GM23338 (cell line): Measurements from ENCODE around the gene ZDHHC8. TPM values are rescaled to one million over a fixed set of nuclear protein-coding genes. Genes with fewer than 3 reads are reported as not detected.

Experiments used
- ATAC-seq: fragments of 200-7000 bp; cut with Tn5 transposase; 3 replicates; pipeline ENCODE4 v1.9.1; 2020
- DNase-seq: peaks from one replicate; pipeline ENCODE4 v3.0.0-alpha.2; 2015; ENCODE audit warnings: low spot score
- H2AFZ ChIP-seq: fragments of 200-600 bp; sonication (generic); 2 replicates; pipeline ENCODE4 v1.8.0; 2016; ENCODE audit warnings: antibody characterized with exemption, mild to moderate bottlenecking, moderate library complexity
- H3F3A ChIP-seq: fragments of 200-600 bp; sonication (generic); replicated peaks from 2 replicates; pipeline ENCODE4 v1.8.0; 2017; ENCODE audit warnings: antibody characterized with exemption, mixed run types, low read depth
- H3K27ac ChIP-seq: fragments of 200-600 bp; sonication (generic); 2 replicates; pipeline ENCODE4 v1.6.1; 2016; ENCODE audit warnings: low read depth
- H3K27me3 ChIP-seq: fragments of 200-600 bp; sonication (generic); 2 replicates; pipeline ENCODE4 v1.8.0; 2016; ENCODE audit warnings: mild to moderate bottlenecking, mixed run types, moderate library complexity; ENCODE audit not compliant: insufficient read depth
- H3K36me3 ChIP-seq: fragments of 200-600 bp; sonication (generic); 2 replicates; pipeline ENCODE4 v1.8.0; 2016; ENCODE audit warnings: mild to moderate bottlenecking; ENCODE audit not compliant: insufficient read depth
- H3K4me1 ChIP-seq: fragments of 200-600 bp; sonication (generic); 2 replicates; pipeline ENCODE4 v1.8.0; 2016; ENCODE audit warnings: mild to moderate bottlenecking, moderate library complexity; ENCODE audit not compliant: insufficient read depth
- H3K4me2 ChIP-seq: fragments of 200-600 bp; sonication (generic); 2 replicates; pipeline ENCODE4 v1.7.1; 2017; ENCODE audit warnings: mixed run types
- H3K4me3 ChIP-seq: fragments of 200-600 bp; sonication (generic); 2 replicates; pipeline ENCODE4 v1.6.1; 2016; ENCODE audit warnings: mixed run types
- H3K79me2 ChIP-seq: fragments of 200-600 bp; sonication (generic); replicated peaks from 2 replicates; pipeline ENCODE4 v1.8.0; 2017; ENCODE audit warnings: mild to moderate bottlenecking; ENCODE audit not compliant: insufficient read depth
- H3K9me2 ChIP-seq: fragments of 200-600 bp; sonication (generic); 2 replicates; pipeline ENCODE4 v1.8.0; 2017; ENCODE audit not compliant: insufficient read depth
- H4K20me1 ChIP-seq: fragments of 200-600 bp; sonication (generic); replicated peaks from 2 replicates; pipeline ENCODE4 v1.8.0; 2017; ENCODE audit warnings: mild to moderate bottlenecking; ENCODE audit not compliant: insufficient read depth
- H3K27ac Mint-ChIP-seq: 2 replicates; pipeline ENCODE4 v1.8.0; 2020; ENCODE audit warnings: inconsistent platforms, mild to moderate bottlenecking, moderate library complexity, mixed read lengths
- H3K27me3 Mint-ChIP-seq: 3 replicates; pipeline ENCODE4 v1.8.0; 2022; ENCODE audit warnings: low read depth, mild to moderate bottlenecking, moderate library complexity, mixed read lengths, inconsistent platforms; ENCODE audit not compliant: insufficient read depth, poor library complexity
- H3K36me3 Mint-ChIP-seq: 3 replicates; pipeline ENCODE4 v1.8.0; 2021; ENCODE audit warnings: low read depth, mild to moderate bottlenecking, inconsistent platforms, moderate library complexity, mixed read lengths
- H3K4me1 Mint-ChIP-seq: 3 replicates; pipeline ENCODE4 v1.8.0; 2020; ENCODE audit warnings: mild to moderate bottlenecking, inconsistent platforms, mixed read lengths
- H3K4me3 Mint-ChIP-seq: 3 replicates; pipeline ENCODE4 v1.8.0; 2021; ENCODE audit warnings: moderate library complexity, mild to moderate bottlenecking, inconsistent platforms, mixed read lengths
- H3K9me3 Mint-ChIP-seq: 3 replicates; pipeline ENCODE4 v1.8.0; 2020; ENCODE audit warnings: moderate library complexity, mild to moderate bottlenecking, inconsistent platforms, mixed read lengths
- STAT1 ChIP-seq: IDR thresholded peaks from one replicate; pipeline ENCODE4 v1.6.1; 2016; ENCODE audit warnings: antibody characterized with exemption; ENCODE audit not compliant: unreplicated experiment
- ZNF331 ChIP-seq: fragments of 250-450 bp; sonication (Bioruptor Pico); IDR thresholded peaks from 2 replicates; pipeline ENCODE4 v1.5.0; 2020; ENCODE audit warnings: low read depth, mild to moderate bottlenecking, moderate library complexity
- polyA plus RNA-seq: library from polyadenylated mRNA; unstranded; fragments of >200 nt; fragmentation: Nextera tagmentation; extraction: Ambion mirVana; gene quantifications from 2 replicates; pipeline ENCODE4 v1.2.1, GENCODE V29; 2016
- total RNA-seq: library from RNA; depleted of rRNA; stranded (reverse); fragments of >200 nt; shearing (Covaris generic); gene quantifications from 2 replicates; pipeline ENCODE4 v1.2.3, GENCODE V29; 2014
- TF ChIP-seq, protein P1 (sequence below): IDR thresholded peaks from one replicate; pipeline ENCODE4 v1.6.1; 2018; ENCODE audit warnings: antibody characterized with exemption; ENCODE audit not compliant: unreplicated experiment
- TF ChIP-seq, protein P2 (sequence below), 2 experiments: fragments of 200-600 bp in 1 of 2; sonication (generic) in 1 of 2; conservative IDR thresholded peaks; 2 replicates each; pipeline versions ENCODE4 v1.5.1 to v1.6.1; 2016 to 2017; ENCODE audit warnings: antibody characterized with exemption in 2 of 2, low read depth in 2 of 2, mild to moderate bottlenecking in 2 of 2, moderate library complexity in 1 of 2

Gene ZDHHC8
- total and polyA plus RNA-seq, 2 experiments from 2014 or later: 13.7 to 47.6 TPM

- Histone ChIP-seq H3K4me2 (no peak overlapping the region), H3F3A (no peaks in the 10 kb centered on the region), H3K4me3 (no peak overlapping the region), H2AFZ (no peak overlapping the region), H3K4me1 (no peaks in the 10 kb centered on the region), H4K20me1 (no peaks in the 10 kb centered on the region), H3K9me2 (no peaks in the 10 kb centered on the region), H3K27ac (no peak overlapping the region), H3K36me3 (no peaks in the 10 kb centered on the region), H3K79me2 (no peaks in the 10 kb centered on the region), H3K27me3 (no peaks in the 10 kb centered on the region)
- Mint-ChIP-seq H3K27me3 (peaks cover 9% of the 10 kb centered on the region), H3K4me3 (no peak overlapping the region), H3K27ac (no peak overlapping the region), H3K9me3 (no peaks in the 10 kb centered on the region), H3K36me3 (no peaks in the 10 kb centered on the region), H3K4me1 (peaks cover 10% of the 10 kb centered on the region)
- DNase-seq (peak; percentile 88), ATAC-seq (peak; percentile 67)
- TF ChIP-seq, protein P1, sequence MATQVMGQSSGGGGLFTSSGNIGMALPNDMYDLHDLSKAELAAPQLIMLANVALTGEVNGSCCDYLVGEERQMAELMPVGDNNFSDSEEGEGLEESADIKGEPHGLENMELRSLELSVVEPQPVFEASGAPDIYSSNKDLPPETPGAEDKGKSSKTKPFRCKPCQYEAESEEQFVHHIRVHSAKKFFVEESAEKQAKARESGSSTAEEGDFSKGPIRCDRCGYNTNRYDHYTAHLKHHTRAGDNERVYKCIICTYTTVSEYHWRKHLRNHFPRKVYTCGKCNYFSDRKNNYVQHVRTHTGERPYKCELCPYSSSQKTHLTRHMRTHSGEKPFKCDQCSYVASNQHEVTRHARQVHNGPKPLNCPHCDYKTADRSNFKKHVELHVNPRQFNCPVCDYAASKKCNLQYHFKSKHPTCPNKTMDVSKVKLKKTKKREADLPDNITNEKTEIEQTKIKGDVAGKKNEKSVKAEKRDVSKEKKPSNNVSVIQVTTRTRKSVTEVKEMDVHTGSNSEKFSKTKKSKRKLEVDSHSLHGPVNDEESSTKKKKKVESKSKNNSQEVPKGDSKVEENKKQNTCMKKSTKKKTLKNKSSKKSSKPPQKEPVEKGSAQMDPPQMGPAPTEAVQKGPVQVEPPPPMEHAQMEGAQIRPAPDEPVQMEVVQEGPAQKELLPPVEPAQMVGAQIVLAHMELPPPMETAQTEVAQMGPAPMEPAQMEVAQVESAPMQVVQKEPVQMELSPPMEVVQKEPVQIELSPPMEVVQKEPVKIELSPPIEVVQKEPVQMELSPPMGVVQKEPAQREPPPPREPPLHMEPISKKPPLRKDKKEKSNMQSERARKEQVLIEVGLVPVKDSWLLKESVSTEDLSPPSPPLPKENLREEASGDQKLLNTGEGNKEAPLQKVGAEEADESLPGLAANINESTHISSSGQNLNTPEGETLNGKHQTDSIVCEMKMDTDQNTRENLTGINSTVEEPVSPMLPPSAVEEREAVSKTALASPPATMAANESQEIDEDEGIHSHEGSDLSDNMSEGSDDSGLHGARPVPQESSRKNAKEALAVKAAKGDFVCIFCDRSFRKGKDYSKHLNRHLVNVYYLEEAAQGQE: no peak
- TF ChIP-seq, protein P2, sequence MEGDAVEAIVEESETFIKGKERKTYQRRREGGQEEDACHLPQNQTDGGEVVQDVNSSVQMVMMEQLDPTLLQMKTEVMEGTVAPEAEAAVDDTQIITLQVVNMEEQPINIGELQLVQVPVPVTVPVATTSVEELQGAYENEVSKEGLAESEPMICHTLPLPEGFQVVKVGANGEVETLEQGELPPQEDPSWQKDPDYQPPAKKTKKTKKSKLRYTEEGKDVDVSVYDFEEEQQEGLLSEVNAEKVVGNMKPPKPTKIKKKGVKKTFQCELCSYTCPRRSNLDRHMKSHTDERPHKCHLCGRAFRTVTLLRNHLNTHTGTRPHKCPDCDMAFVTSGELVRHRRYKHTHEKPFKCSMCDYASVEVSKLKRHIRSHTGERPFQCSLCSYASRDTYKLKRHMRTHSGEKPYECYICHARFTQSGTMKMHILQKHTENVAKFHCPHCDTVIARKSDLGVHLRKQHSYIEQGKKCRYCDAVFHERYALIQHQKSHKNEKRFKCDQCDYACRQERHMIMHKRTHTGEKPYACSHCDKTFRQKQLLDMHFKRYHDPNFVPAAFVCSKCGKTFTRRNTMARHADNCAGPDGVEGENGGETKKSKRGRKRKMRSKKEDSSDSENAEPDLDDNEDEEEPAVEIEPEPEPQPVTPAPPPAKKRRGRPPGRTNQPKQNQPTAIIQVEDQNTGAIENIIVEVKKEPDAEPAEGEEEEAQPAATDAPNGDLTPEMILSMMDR (conservative IDR thresholded peaks at IDR 0.05; ENCODE audit: low read depth in 2 of 2): peak; percentile 93 to 99
These were observed 25.2 kb downstream of the ZDHHC8 start for GRCh38 chr22:20156611-20157429.

DNA sequence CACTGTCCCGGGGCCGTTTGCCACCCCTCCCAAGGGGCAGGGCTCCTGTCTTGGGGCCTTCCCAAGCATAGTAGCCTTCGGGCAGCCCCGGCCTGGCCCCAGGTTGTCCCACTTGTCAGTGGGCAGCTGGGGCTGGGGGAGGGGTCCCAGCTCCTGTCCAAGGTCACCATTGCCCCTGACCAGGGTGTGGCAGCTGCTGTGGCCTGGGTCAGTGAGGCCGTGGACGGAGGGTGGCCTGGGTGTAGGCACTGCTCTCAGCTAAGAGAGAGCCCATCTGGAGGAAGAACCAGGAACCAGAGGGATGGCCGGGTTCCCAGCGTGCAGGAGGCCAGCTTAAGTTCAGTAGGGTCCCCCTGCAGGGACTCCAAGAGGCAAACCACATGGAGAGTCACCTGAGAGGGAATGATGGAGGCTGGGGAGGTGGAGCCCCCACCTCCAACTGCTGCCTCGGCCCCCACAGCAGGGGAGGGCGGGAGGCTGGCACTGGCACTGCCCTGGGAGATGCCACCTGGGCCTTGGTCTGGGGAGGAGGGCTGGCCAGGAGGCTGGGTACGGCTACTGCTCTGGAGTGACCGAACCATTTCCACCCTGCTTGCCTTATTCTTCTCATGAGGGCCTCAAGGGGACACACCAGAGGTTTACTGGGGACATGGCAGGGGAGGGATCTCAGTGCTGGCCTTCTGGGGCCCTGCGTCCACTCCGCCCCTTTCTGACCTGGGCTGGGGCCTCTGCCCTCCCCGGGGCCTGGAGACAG lies 26.0 kb downstream of the ZDHHC8 start:
- Histone ChIP-seq H3K4me3 (no peak overlapping the region), H3K9me2 (no peaks in the 10 kb centered on the region), H3K36me3 (no peaks in the 10 kb centered on the region), H3K4me2 (no peak overlapping the region), H2AFZ (no peak overlapping the region), H3K79me2 (no peaks in the 10 kb centered on the region), H4K20me1 (no peaks in the 10 kb centered on the region), H3F3A (no peaks in the 10 kb centered on the region), H3K27me3 (no peaks in the 10 kb centered on the region), H3K4me1 (no peaks in the 10 kb centered on the region), H3K27ac (no peak overlapping the region)
- peaks cover 9% of the 10 kb centered on the region for H3K27me3 Mint-ChIP-seq
- no peak for DNase-seq
- no peak overlapping the region for H3K4me3 Mint-ChIP-seq
- H3K36me3 Mint-ChIP-seq: no peaks in the 10 kb centered on the region
- H3K27ac Mint-ChIP-seq: no peak overlapping the region
- H3K4me1 Mint-ChIP-seq: peaks cover 10% of the 10 kb centered on the region
- no peaks in the 10 kb centered on the region for H3K9me3 Mint-ChIP-seq
- peak; percentile 12 for ATAC-seq
- TF ChIP-seq, protein P1: no peak
- TF ChIP-seq ZNF331 (CRISPR knock-in tag): no peak
- TF ChIP-seq STAT1: no peak
